SK-N-SH treated with all-trans-retinoic acid at 6 μM for 48 hours (cell line): Measurements from ENCODE around the gene ASB6.

ENCODE experiments used
- PATZ1 ChIP-seq: fragments of 250-450 bp; sonication (Bioruptor Pico); IDR thresholded peaks from 2 replicates; pipeline ENCODE4 v1.8.0; 2020; ENCODE audit warnings: mild to moderate bottlenecking, moderate library complexity, borderline replicate concordance
- SNAI2 ChIP-seq: fragments of 250-450 bp; sonication (Bioruptor Pico); IDR thresholded peaks from 2 replicates; pipeline ENCODE4 v1.5.0; 2020; ENCODE audit warnings: mild to moderate bottlenecking, moderate library complexity
- TOX ChIP-seq: fragments of 250-450 bp; sonication (Bioruptor Pico); IDR thresholded peaks from 2 replicates; pipeline ENCODE4 v1.8.0; 2021; ENCODE audit warnings: mild to moderate bottlenecking, moderate library complexity, borderline replicate concordance
- ZC3H10 ChIP-seq: fragments of 250-450 bp; sonication (Bioruptor Pico); IDR thresholded peaks from 2 replicates; pipeline ENCODE4 v1.5.1; 2021; ENCODE audit warnings: mild to moderate bottlenecking, moderate library complexity
- ZFP3 ChIP-seq: fragments of 250-450 bp; sonication (Bioruptor Pico); IDR thresholded peaks from 2 replicates; pipeline ENCODE4 v1.5.0; 2020; ENCODE audit warnings: mild to moderate bottlenecking, moderate library complexity
- ZFP30 ChIP-seq: fragments of 450-650 bp; formaldehyde crosslinking; IDR thresholded peaks from 2 replicates; pipeline ENCODE4 v1.5.0; 2022; ENCODE audit warnings: mild to moderate bottlenecking, moderate library complexity
- ZNF70 ChIP-seq: fragments of 450-650 bp; formaldehyde crosslinking; IDR thresholded peaks from 2 replicates; pipeline ENCODE4 v1.5.0; 2020; ENCODE audit warnings: mild to moderate bottlenecking, moderate library complexity
- TF ChIP-seq, protein P1 (sequence below): fragments of 250-450 bp; sonication (Bioruptor Pico); IDR thresholded peaks from 2 replicates; pipeline ENCODE4 v1.5.1; 2021; ENCODE audit warnings: mild to moderate bottlenecking, moderate library complexity
- TF ChIP-seq, protein P2 (sequence below): fragments of 250-450 bp; sonication (Bioruptor Pico); IDR thresholded peaks from 2 replicates; pipeline ENCODE4 v1.5.1; 2020; ENCODE audit warnings: low read depth, mild to moderate bottlenecking, moderate library complexity

DNA sequence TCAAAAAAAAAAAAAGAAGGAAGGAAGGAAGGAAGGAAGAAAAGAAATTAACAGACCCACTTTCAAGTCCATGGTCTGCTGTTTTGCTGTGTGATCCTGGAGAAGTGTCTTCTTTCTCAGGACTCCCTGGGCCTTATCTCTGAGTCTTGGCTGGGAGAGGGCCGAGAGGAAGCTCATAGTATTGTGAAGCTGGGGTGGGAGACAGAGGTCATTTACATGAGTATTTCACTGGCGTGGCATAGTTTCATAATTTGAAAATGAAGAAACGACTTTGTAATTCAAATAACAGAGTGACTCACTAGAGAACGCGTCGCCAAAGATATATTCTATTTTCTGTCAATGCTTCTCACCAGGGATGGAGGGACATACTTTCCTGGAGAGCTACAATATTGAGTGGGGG lies 18.6 kb downstream of the ASB6 start:
- TF ChIP-seq, protein P1, sequence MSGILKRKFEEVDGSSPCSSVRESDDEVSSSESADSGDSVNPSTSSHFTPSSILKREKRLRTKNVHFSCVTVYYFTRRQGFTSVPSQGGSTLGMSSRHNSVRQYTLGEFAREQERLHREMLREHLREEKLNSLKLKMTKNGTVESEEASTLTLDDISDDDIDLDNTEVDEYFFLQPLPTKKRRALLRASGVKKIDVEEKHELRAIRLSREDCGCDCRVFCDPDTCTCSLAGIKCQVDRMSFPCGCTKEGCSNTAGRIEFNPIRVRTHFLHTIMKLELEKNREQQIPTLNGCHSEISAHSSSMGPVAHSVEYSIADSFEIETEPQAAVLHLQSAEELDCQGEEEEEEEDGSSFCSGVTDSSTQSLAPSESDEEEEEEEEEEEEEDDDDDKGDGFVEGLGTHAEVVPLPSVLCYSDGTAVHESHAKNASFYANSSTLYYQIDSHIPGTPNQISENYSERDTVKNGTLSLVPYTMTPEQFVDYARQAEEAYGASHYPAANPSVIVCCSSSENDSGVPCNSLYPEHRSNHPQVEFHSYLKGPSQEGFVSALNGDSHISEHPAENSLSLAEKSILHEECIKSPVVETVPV = no peak
- TF ChIP-seq ZFP30 (CRISPR knock-in tag) = no peak
- TF ChIP-seq SNAI2 (CRISPR knock-in tag) = no peak
- TF ChIP-seq, protein P2, sequence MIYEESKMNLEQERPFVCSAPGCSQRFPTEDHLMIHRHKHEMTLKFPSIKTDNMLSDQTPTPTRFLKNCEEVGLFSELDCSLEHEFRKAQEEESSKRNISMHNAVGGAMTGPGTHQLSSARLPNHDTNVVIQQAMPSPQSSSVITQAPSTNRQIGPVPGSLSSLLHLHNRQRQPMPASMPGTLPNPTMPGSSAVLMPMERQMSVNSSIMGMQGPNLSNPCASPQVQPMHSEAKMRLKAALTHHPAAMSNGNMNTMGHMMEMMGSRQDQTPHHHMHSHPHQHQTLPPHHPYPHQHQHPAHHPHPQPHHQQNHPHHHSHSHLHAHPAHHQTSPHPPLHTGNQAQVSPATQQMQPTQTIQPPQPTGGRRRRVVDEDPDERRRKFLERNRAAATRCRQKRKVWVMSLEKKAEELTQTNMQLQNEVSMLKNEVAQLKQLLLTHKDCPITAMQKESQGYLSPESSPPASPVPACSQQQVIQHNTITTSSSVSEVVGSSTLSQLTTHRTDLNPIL (CRISPR knock-in tag) = no peak
- TF ChIP-seq ZNF70 (CRISPR knock-in tag) = no peak
- no peak for TF ChIP-seq PATZ1 (CRISPR knock-in tag)
- TF ChIP-seq TOX (CRISPR knock-in tag) = no peak
- TF ChIP-seq ZFP3 (CRISPR knock-in tag) = no peak
- TF ChIP-seq ZC3H10 = no peak
